ENCODE results near the gene JARID2.

DNA sequence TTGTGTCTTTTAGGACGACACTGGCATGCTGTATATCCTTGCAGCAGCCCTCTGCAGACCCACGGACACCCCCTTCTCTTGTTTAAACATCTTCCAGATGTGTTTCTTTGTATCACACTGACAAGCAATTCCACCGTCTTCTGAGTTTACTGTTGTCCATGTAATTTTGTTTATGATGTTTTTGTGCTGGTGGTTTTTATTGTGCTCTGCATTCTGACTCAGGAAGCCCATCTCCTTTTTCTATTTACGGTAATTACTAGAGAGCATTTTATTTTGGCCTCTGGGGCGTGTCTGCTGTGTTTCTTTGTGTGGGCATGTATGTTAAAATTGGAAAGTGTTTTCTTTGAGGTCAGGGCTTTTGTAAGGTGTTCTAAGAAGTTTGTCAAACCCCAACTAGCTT, 111.9 kb downstream of the JARID2 start:
- TF ChIP-seq GATA3 (IDR thresholded peaks at IDR 0.05; ENCODE audit: low read depth, low read length) = no peak
- TF ChIP-seq GATA2 (IDR thresholded peaks at IDR 0.05; ENCODE audit: low read depth, low read length) = no peak

All from SH-SY5Y (cell line).